NCI-H2227 (cell line): ENCODE data around the gene PRPF6.
A peak's percentile ranks its signal among the peaks of the same experiment; 100 is the strongest.

Source experiments
- DNase-seq: peaks from one replicate; lab custom pipeline; 2025; ENCODE audit not compliant: unreplicated experiment; lab: John Stamatoyannopoulos, UW

Gene PRPF6

DNA sequence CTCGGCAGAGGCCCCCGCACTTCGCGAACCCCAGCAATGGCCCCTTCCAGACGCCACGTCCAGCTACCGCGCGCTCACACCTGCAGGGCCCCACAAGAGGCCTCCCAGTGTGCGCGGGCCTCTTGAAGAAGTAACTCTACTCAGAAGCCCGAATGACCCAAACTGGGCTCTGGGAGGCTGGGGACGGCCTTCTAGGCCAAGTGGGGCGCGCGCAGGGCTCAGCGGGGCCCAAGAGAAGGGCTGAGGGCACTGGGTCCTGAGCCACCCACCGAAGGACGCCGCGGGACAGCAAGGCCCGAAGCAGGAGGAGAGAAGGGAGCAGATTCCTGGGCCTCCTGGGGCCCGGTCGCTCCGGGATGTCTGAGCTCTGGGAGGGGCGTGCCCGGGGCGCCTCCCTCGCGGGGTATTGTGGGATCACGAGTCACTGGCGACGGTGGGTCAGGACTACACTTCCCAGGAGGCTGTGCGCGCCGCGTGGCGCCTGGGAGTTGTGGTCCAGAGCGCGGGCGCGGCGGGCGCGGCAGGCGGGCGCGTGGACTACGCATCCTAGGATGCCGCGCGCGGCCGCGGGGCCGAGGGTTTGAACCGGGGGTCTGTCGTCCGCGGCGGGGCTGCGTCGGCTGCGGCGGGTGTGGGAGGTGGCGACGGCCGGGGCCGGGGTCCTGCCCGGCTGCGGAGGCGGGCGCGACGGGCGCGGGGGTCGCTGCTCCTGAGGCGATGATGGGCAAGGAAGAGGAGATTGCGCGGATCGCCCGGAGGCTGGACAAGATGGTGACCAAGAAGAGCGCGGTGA is 81.9 kb downstream of the PRPF6 start, which contains the start of gene TCEA2:
Gene TCEA2, plus strand, starts transcription at position 603 of the 793 bp plus-strand sequence. Its CDS starts 115 bp downstream, at position 718.
- peak; percentile 97 for DNase-seq

DNA sequence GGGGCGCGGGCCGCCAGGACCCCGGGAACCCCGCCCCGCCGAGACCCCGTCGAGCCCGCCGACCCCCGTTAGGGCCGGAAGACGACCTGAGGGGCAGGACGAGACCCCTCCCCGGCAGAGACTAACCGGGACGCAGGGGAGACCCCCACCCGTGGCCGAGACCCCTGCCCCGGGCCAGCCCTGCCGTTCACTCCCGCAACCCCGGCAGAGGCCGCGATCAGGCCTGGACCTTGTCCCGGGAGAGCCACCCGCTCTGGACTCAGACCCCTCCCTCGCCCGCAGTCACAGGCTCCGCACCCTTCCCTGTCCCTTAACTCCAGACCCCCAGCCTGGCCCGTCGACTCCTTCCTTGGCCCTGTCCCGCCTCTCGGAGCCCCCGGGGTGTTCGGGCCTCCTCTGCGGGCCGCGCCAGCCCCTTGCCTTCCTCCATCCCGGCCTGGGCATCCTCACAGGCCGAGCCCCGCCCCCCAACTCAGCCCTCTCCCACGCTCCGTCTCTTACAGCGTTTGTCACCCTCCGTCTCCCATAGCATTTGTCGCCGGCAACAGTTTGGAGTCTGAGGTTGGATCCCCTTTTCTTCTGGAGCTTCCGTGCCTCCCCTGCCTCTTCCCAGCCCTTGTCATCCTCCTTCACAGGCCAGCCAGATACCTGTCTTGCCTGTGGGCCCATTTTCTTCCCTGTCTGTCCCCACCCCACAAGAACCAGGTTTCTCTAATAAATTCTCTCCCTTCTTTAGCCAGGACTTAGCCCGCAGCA is 82.6 kb downstream of the PRPF6 start:
- no peak for DNase-seq

DNA sequence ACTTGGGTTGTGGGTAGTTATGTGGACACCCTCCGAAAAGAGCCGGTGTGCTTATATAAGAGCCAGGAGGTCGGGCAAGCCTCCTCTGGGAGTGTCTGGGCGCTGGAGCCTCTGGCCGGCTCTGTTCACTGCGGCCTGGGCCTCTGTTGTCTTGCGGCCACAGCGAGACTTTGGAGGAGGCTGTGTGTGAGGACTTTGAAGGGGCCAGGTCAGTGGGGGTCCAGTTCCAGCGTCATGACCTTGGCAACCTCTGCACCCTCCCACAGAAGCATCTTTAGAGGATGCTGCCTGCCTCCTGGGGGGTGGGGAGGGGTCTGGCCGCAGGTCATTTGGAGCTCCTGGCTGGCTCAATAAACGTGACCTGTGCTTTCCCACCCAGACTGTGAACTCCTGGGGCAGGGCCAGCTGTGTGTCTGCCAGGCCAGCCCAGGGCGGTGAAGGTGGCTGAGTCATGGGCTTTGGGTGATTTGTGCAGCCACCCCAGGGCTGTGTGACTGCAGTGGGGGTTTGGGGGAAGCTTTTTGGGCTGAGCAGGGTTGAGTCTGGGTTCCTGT is 83.3 kb downstream of the PRPF6 start:
- DNase-seq, result no peak

DNA sequence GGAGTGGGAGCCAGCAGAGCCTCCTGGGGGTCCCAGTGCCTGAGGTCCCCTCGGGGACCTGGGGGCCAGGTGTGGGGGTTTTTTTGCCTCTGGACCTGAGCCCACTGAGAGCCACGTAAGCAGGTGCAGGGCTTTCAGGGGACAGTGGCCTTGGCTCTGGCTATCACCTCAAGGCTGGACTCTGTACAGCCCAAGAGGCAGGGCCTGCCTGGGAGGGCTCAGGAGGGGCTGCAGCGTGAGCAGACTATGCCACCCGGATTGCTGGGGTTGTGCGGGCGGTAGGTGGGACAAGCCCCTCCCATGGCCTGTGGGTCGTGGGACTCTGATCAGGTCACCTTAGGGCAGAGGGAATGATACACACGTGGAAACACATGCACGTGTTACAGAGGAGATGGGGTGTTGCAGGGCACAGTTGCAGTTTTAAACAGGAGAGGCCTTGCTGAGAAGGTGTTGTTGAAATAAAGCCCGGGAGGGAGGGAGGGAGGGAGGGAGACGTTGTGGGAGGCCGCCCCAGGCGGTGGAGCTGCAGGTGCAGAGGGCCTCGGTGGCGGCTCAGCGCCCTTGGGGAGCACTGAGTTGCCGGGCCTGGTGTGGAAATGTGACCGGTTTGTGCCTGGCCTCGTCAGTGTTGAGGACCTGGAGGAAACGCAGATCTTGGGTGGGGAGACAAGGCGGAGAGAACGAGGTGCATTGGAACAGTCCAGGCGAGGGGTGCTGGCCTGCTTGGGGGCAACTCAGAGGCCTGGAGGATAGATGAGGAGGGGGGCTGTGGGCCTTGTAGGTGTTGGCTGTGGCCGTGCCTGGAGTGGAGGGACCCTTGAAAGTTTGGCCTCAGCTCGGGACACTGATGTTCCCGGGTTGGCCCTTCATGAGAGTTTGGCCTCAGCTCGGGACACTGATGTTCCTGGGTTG is 84.4 kb downstream of the PRPF6 start:
- DNase-seq, result no peak

DNA sequence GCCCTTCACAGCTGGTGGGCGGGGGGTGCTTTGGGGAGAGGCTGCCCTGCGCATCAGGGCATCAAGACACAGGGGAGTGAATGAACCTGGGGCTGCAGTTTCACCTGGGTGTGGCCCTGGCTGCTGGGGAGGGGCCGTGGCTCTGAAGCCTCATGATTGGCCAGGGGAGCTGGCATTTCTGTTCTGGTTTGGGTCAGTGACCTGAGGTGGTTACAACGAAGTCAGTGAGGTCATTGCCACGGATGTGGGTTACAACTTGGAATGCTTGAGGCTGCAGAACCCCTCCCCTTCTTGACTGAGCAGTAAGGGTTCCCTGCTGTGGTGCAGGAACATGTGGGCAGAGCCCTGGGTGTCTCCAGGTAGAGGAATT is 85.0 kb downstream of the PRPF6 start:
- no peak for DNase-seq

DNA sequence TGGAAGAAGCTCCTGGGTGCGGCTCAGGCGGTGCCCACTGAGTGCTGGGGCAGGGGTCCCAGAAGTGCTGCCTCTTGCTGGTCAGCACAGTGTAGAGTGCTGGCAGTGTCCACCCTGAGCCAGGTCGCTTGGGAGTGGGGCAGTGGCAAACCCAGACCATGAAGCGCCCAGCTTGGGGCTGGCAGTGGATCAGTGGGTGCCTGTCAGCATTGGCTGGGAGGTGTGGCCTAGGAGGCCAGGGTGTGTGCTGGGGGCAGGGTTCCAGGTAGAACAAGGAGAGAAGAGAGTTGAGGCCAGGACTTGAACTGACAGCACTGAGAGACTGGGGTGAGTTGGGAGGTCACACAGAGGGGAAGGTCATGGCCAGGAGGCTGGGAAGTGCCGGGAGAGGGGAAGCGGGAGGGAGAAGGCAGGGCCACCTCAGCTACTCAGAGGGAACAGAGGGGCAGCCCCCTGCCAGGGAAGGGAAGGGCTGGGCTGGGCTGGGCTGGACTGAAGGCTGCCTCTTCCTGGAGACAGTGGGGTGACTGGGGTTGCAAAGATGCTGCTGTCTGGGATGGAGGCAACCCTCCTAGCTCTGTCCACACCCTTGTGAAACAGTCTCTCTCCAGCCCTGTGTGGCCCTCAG is 86.2 kb downstream of the PRPF6 start:
- no peak for DNase-seq

DNA sequence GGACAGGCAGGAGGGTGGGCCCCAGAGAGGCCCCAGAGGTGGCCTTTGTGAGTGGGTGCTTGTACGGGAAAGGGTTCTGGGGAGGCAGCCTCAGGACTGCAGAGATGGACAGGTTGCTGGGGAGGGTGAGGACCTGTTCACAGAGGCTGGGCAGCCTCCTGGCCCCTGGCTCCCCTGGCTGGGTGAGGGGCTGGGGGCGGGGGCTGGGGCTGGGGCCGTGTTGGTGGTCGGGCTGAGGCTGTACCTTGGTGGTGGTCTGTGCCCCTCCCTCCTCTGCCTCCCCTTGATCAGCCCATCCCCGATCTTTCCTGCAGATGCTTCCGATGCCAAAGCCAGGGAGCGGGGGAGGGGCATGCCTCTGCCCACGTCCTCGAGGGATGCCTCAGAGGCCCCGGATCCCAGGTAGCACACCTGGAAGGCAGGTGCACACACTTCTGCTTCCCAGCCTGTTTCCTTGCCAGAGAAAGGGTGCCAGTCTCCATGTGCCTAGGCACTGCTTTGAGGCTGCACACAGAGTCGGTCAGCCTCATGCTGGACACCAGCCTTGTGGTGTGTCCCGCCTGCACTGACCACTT is 86.9 kb downstream of the PRPF6 start:
- no peak for DNase-seq

DNA sequence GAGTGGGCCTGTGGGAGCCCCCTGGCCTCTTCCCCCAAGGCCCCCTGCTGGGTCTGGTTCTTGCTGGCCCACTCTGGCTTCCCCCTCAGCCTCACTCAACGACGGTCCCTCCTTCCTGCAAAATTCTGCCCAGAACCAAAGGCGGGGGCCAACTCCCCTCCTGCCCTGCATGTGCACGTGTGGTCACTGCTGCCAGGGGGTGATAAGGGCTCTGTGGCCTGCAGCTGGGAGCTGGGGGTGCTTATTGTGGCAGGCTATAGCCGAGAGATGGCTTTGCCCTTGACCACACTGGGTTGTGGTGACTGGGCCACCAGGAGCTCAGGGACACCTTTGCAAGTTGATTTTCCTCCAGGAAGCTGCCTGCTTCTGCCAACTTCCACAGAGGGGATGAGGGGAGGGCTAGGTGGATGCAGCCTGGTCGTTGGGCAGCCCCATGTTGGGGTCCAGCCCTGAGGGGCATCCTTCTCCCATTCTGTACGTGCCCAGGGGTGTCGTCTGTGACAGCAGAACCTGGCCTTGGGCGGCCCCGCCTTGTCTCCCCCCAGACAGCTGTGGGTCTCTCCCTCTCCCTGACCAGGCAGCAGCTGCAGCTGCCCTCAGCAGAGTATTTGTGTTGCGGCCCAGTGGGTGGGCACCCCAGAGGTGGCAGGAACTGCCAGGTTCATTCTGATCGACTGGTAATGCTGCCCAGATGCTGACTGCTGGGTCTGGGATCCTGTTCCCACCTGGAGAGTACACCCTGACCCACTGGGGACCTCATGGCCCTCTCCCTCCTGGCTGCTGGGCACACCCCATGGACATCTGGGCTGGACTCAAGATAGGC is 87.7 kb downstream of the PRPF6 start:
- DNase-seq, result no peak

DNA sequence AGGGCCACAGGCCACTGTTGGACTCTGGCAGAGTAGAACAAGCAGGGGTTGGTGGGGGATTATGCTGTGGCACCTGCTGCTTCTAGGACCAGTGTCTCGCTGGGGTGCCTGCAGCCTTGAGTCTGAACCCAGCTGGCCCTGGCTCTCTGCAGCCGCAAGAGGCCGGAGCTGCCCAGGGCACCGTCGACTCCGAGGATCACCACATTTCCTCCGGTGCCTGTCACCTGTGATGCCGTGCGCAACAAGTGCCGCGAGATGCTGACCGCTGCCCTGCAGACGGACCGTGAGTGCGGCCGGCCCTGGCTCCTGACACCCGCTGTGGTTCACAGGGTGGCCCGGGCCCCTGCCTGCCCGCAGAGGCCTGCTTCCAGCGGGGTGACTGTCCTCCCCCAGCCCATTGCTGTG is 88.3 kb downstream of the PRPF6 start:
- no peak for DNase-seq

DNA sequence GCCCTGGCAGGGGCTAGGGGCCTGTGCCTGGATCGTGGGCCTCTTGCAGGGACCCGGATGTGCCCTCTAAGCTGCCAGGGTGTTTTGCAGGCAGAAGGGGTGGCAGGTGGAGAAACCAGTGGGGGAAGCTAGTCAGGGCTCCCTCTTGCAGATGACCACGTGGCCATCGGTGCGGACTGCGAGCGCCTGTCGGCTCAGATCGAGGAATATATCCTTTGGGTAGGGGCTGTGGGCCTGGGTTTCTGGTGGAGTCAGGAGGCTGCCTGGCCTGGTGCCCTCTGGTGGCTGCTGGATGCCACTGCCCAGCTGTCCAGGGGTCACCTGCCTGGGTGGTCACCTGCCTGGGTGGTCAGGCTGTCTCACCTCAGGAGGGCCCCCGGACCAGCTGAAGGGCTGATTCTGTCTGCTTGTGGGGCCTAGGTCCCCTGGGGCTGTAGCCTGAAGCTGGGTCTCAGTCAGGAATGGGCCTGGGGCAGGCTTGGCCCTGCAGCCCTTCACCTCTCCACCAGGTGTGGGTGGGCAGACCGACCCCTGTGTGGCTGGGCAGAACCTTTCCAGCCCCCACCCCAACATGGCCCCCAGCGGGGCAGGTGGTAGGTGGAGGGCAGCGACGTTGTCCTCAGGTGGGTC is 88.8 kb downstream of the PRPF6 start:
- DNase-seq, result peak; percentile 36

DNA sequence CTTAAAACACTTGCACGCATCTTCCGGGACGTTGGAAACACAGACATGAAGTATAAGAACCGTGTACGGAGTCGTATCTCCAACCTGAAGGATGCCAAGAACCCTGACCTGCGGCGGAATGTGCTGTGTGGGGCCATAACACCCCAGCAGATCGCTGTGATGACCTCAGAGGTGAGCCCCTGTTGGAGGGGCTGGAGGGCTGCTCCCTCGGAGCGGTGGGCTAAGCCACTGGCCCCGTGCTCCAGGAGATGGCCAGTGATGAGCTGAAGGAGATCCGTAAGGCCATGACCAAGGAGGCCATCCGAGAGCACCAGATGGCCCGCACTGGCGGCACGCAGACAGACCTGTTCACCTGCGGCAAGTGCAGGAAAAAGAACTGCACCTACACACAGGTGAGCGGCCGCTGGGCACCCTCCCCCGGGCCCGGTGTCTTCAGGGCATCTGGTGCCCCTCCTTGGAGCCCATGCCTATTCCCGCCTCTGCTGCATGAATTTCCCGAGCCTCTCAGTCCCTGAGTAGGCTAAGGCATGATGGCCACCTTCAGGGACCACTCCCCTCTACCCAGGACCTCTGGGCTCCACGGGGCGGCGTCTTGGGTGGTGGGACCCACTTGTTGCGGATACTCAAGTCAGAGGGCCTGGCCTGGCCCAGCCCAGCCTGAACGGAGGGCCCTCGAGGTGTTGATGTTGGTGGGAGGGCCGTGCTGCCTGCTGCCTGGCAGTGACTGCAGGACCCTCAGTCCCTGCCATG is 89.5 kb downstream of the PRPF6 start:
- DNase-seq, result no peak

DNA sequence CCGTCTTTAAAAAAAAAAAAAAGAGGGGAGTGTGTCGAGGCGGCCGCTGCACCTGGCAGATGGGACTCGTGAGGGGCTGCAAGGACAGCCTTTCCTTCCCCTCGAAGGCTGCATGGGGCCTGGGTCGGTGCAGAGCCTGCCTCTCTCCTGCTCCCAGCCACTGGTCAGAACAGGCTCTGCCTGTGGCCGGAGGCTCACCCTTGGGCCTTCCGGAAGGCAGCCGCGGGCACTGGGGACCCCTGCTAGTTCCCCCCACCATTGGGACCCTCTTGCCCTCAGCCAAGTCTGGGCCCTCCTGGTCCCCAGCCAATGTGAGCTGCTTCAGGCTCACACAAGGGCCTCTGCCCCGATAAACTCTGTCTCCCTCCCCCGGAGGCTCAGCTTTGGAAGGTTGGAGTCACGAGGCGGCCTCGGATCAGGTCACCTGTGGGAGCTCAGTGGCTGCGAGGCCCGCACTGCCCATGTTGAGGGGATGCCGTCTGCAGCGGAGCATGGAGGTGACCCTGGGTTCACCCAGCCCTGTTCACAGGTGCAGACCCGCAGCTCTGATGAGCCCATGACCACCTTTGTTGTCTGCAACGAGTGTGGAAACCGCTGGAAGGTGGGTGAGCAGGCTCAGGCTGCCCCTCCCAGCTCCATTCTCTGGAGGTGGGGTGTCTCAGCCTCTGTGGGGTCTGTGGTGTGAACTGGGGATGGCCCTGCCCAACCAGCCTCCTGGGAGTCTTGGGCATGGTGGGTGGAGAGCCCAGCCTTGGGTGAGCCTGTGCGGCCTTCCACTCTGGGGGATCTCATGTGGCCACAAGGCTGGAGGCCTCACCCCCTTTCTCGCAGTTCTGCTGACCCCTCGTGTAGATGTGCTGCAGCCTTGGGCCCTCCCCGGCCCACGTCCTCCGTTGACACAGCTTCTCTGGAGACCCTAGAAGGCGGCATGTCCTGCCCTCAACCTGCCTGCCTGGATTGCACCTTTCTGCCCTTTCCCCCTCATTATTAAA is 90.7 kb downstream of the PRPF6 start:
- no peak for DNase-seq

DNA sequence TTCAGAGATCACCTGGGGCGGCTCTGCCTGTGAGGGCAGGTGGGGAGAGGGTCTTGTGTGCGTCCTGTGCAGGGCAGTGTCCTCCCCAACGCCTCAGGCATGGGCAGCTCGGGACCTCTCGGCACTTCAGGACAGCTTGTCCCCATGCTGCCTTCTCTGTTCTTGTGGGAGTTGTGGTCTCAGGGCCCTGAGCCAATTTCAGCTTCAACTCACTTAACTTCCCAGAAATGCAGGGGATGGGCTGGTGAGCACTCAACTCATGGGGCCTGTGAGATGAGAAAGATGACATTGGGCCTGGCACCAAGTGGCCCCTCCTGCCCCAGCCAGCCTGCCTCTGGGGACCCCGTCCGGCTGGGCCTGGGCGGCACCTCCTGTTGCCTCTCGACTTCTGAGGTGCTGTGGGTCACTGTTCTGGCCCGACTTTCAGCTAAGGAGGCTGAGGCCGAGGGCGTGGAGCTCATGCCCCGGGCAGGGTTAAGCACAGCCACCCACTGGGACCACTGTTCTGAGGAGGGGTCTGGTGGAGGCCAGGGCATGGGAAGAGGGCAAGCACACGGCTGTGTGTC is 91.6 kb downstream of the PRPF6 start:
- no peak for DNase-seq

DNA sequence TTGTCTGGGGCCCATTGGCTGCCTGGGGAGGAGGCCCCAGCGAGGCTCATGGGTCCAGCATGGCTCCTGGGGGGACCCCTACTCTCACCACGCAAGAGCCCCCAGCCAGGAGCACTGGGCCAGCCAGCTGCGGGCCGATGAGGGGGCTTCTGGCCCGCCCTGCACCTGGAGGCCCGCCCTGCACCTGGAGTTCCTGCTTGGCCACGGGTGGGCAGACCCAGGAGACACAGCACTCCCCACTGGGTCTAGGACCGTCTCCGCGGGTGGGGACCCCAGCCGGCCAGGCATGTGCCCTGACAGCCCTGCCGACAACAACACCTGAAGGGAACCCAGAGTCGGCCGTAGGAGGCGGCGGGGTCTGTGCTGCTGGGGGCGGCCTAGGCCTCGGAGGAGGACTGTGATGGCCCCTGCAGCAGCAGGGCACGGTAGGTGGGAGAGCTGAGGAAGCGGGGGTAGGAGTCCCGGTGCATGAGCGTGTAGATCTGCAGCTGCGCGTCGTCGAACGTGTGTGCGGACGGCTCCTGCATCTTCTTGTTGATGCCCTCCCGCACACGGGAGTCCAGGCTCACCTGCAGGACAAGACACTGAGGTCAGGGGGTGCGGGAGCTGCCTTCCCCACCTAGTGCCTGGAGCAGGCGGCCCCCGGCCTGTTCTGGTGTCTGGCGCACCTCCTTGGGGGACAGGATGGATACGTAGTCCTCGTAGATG is 92.7 kb downstream of the PRPF6 start:
- DNase-seq, result no peak

DNA sequence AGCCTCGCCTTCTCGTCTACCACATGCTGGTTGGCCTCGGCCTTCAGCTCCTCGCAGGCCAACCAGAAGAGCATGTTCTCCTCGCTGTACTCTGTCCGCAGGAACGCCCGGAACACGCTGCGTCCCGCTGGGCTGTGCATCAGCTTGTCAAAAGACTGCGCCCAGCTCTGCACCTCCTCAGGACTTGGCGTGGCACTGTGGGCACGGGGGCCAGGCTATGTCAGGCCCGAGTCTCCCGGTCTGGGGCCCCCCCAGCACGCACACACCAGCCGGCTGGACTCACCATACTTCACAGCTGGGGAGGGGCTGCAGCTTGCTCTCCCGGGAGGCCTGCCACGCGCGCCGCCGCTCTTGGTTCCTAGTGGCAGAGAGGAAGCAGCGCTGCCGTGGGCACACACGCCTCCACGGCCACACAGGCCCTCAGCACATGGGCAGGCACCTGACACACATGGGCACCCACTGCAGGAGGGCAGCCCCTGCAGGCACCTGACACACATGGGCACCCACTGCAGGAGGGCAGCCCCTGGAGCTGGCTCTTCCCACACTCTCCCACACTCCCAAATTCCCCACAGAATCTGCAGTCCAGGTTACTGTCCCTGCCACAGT is 93.4 kb downstream of the PRPF6 start:
- DNase-seq, result no peak

DNA sequence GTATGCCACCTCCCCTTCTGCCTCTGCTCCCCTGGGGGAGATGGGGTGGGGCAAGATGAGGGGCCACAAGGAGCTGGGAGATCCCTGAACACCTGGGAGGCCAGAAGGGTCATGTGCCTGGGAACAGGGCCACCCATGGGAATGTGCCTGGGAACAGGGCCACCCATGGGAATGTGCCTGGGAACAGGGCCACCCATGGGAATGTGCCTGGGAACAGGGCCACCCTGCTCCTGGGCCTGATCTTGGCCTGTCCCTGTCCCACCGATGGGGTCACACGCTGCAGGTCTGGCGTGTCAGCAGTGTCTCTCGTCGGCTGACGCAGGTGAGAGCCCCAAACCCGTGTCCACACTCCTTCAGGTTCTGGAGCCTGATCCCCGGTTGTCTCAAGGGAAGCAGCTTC is 94.0 kb downstream of the PRPF6 start:
- no peak for DNase-seq
